COR-L47 (cell line): ENCODE measurements around the gene SMYD5.

Experiments used
- DNase-seq: peaks from one replicate; lab custom pipeline; 2025; lab: John Stamatoyannopoulos, UW

SMYD5 gene

GRCh38 chr2:73238976-73239375 lies 24.9 kb downstream of the SMYD5 start:
- no peak for DNase-seq

- no peak for DNase-seq
Observed at GRCh38 chr2:73239776-73240175, 25.7 kb downstream of the SMYD5 start.

- DNase-seq: no peak
Observed at GRCh38 chr2:73243884-73244570, 30.0 kb downstream of the SMYD5 start.

GRCh38 chr2:73244580-73244979 lies 30.5 kb downstream of the SMYD5 start:
- no peak for DNase-seq

GRCh38 chr2:73246850-73247249 lies 32.8 kb downstream of the SMYD5 start:
- no peak for DNase-seq

- no peak for DNase-seq
Observed at GRCh38 chr2:73249636-73250035, 35.6 kb downstream of the SMYD5 start.

- no peak for DNase-seq
Observed at GRCh38 chr2:73250872-73251846, 37.1 kb downstream of the SMYD5 start.

GRCh38 chr2:73252238-73253027 lies 38.4 kb downstream of the SMYD5 start:
- DNase-seq: no peak

- no peak for DNase-seq
Observed at GRCh38 chr2:73253400-73253799, 39.4 kb downstream of the SMYD5 start.

GRCh38 chr2:73253901-73254300 lies 39.9 kb downstream of the SMYD5 start:
- DNase-seq: no peak

- DNase-seq: no peak
Observed at GRCh38 chr2:73254343-73255006, 40.4 kb downstream of the SMYD5 start.

GRCh38 chr2:73255007-73255644 lies 41.1 kb downstream of the SMYD5 start:
- DNase-seq: no peak

- no peak for DNase-seq
Observed at GRCh38 chr2:73255907-73256617, 42.0 kb downstream of the SMYD5 start.

- no peak for DNase-seq
Observed at GRCh38 chr2:73256618-73256922, 42.5 kb downstream of the SMYD5 start.

- no peak for DNase-seq
Observed at GRCh38 chr2:73257021-73257420, 43.0 kb downstream of the SMYD5 start.

GRCh38 chr2:73257425-73258125 lies 43.5 kb downstream of the SMYD5 start:
- no peak for DNase-seq

GRCh38 chr2:73258186-73258912 lies 44.3 kb downstream of the SMYD5 start:
- no peak for DNase-seq

GRCh38 chr2:73258913-73259215 lies 44.8 kb downstream of the SMYD5 start:
- no peak for DNase-seq

GRCh38 chr2:73259276-73259675 lies 45.2 kb downstream of the SMYD5 start:
- no peak for DNase-seq
